Measurements from ENCODE around the gene TOX3. TPM values are rescaled to one million over a fixed set of nuclear protein-coding genes. Genes with fewer than 3 reads are reported as not detected.

Gene TOX3
- total and polyA plus RNA-seq, 2 of the 13 experiments (the other 11 are each of a cell fraction or from before 2014, with no cell fraction given) = 14.5 to 98.6 TPM

- TF ChIP-seq ZNF142 (CRISPR knock-in tag; IDR thresholded peaks at IDR 0.05) (no peak), ZFP62 (CRISPR knock-in tag; IDR thresholded peaks at IDR 0.05) (no peak), ZBTB10 (CRISPR knock-in tag; IDR thresholded peaks at IDR 0.05; ENCODE audit: borderline replicate concordance) (no peak), ZNF160 (CRISPR knock-in tag; IDR thresholded peaks at IDR 0.05) (no peak), ZNF337 (CRISPR knock-in tag; IDR thresholded peaks at IDR 0.05; ENCODE audit: borderline replicate concordance, low read depth) (0 out of 2 replicates have a peak, but pooled peaks have one; percentile 59), FLYWCH1 (CRISPR knock-in tag; IDR thresholded peaks at IDR 0.05) (no peak), JARID2 (CRISPR knock-in tag; IDR thresholded peaks at IDR 0.05; ENCODE audit: insufficient replicate concordance) (no peak), GABPA (IDR thresholded peaks at IDR 0.05; ENCODE audit: low read depth, low read length) (no peak), GABPA (CRISPR knock-in tag; IDR thresholded peaks at IDR 0.05; ENCODE audit: low read depth) (peak; percentile 77), TEAD2 (CRISPR knock-in tag; IDR thresholded peaks at IDR 0.05) (no peak), AGO1 (IDR thresholded peaks at IDR 0.05; ENCODE audit: low read depth, low read length, poor library complexity, severe bottlenecking) (no peak), NFKB2 (CRISPR knock-in tag; IDR thresholded peaks at IDR 0.05; ENCODE audit: borderline replicate concordance) (no peak), ZNF501 (CRISPR knock-in tag; IDR thresholded peaks at IDR 0.05) (peak; percentile 47; the same call in 1 of the 2 replicates), ZNF619 (CRISPR knock-in tag; IDR thresholded peaks at IDR 0.05) (no peak), ZNF3 (CRISPR knock-in tag; IDR thresholded peaks at IDR 0.05) (peak; percentile 46; the same call in 1 of the 2 replicates), TOPORS (CRISPR knock-in tag; IDR thresholded peaks at IDR 0.05) (peak; percentile 51; the same call in 1 of the 2 replicates), FOXK1 (CRISPR knock-in tag; IDR thresholded peaks at IDR 0.05; ENCODE audit: borderline replicate concordance, low read depth) (peak; percentile 84), ZNF572 (CRISPR knock-in tag; IDR thresholded peaks at IDR 0.05) (no peak), TRIM22 (IDR thresholded peaks at IDR 0.05) (no peak), RFX1 (IDR thresholded peaks at IDR 0.05) (no peak)
Measured at GRCh38 chr16:52573365-52574299, 26.7 kb upstream of the TOX3 start (continued).
